Lung microvascular endothelial cell (primary cell): ENCODE data around the gene MTCH1. TPM values are rescaled to one million over a fixed set of nuclear protein-coding genes. Genes with fewer than 3 reads are reported as not detected.
A peak's percentile ranks its signal among the peaks of the same experiment; 100 is the strongest.

Experiments used
- DNase-seq, 2 donors: peaks; one replicate each; pipeline versions ENCODE4 v3.0.0 to v3.0.0-alpha.2; 2010; ENCODE audit warnings: low read depth in 2 of 2
- total RNA-seq: library from RNA; depleted of rRNA; stranded (reverse); fragments of >200 nt; gene quantifications from 2 replicates; pipeline ENCODE4 v1.2.1, GENCODE V29; 2014

Gene MTCH1, protein sequence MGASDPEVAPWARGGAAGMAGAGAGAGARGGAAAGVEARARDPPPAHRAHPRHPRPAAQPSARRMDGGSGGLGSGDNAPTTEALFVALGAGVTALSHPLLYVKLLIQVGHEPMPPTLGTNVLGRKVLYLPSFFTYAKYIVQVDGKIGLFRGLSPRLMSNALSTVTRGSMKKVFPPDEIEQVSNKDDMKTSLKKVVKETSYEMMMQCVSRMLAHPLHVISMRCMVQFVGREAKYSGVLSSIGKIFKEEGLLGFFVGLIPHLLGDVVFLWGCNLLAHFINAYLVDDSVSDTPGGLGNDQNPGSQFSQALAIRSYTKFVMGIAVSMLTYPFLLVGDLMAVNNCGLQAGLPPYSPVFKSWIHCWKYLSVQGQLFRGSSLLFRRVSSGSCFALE
- 183 and 192 TPM in 2 replicates for total RNA-seq

DNA sequence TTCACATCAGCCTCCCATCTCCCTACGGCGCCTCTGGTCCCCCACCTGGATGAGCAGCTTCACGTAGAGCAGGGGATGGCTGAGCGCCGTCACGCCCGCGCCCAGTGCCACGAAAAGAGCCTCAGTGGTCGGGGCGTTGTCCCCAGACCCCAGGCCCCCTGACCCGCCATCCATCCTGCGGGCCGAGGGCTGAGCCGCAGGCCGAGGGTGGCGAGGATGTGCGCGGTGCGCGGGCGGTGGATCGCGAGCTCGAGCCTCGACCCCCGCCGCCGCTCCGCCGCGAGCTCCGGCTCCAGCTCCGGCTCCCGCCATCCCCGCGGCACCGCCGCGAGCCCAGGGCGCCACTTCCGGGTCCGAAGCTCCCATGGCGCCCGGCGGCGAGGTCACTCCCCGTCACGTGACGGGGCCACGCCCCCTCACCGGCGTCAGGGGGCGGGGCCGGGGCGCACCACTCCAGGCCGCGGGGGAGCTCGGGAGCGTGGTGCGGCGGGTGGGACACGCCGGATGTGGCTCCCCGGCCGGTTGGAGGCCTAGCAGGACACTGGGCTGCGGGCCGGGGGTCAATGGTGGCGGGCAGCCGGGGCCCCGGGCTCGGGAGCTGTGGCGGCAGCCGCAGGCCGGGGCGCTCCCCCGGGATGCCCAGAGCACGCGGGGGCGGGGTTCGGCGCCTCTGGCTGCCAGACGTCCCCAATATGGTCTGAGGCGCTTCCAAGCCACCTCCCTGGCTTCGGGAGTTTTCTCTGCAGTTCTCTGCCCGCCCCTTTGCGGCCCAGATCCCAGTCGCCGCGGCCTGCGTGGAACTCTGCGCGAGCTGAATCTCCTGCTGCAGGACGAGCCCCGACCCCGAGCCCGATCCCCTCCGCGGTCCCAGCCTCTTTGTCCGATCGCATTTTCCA is at the start of gene MTCH1:
TSS of gene MTCH1 (minus strand) at position 389 of the 896 bp plus-strand sequence. CDS start at position 366, 23 bp downstream.
- DNase-seq = peak; percentile 90 to 94

DNA sequence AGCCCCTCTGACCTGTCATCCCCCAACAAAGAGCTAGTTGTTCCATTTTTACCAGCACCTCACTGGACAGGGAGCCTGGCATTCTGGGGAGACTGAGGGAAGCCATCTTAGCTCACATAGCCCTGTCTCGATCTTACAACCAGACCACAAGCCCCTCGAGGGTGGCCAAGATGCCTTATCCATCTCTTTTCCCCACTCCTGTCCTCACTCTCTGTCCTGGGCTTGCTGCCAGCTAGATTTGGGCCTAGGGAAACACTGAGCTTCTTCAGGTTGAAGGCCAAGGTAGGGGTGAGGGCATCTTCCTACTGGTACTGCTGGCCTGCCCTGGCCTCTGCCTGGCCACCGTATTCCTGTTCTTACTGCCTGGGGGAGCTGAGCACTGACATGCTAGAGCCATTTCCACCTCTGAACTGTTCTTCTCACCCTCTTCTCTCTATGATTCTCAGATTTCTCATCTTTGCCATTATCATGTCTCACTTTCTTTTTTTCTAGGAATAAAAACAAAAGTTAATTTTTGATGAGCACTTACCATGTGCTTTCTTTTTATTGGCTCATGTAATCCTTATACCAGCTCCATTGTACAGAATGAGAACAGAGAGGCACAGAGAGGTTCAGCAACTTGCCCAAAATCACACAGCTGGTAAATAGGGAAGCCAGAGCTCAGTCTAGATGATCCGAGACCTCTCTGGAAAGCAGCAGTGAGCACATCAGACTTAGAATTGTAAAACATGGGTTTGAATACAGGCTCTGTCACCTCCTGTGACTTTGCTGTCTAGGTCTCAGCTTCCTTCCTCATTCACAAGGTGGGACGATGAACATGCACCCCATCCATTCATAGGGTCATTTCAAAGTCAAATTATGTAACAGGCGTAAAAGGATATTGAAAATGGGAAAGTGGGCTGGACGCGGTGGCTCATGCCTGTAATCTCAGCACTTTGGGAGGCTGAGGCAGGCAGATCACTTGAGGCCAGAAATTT is 48.1 kb upstream of the MTCH1 start:
- DNase-seq = no peak

DNA sequence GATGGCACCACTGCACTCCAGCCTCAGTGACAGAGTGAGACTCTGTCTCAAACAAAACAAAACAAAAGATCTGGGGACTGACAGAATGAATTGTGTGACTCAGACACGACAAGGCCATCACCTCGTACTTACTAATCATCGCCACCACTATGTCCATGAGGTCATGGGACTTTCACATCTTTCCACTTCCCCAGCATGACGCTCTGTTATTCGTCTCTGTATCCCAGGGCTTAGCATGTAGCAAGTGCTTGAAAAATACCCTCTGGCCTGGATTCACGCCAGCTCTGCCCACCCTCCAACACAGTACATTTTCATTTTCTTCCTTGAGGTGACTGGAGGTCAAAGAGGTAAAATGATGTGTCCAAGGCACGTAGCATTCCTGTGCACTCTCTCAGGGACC is 47.3 kb upstream of the MTCH1 start:
- DNase-seq = peak; percentile 14 to 57

DNA sequence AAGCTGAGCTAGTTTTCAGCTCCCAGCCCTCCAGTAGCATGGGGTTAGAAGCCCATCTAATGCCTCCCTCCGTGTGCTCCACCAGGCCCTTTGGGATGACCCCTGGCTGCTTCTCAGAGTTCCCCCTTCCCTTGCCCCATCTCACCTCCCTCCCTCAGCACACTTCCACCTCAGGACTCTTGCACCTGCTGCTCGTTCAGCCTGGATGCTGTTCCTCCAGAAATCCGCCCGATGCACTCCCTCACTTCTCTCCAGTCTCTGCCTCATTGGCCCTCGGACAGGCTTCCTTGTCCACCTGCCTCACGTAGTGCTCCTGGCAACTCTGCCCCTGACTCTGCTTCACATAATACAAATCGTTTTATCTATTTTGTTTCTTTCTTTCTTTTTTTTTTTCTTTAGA is 46.2 kb upstream of the MTCH1 start:
- DNase-seq = no peak

DNA sequence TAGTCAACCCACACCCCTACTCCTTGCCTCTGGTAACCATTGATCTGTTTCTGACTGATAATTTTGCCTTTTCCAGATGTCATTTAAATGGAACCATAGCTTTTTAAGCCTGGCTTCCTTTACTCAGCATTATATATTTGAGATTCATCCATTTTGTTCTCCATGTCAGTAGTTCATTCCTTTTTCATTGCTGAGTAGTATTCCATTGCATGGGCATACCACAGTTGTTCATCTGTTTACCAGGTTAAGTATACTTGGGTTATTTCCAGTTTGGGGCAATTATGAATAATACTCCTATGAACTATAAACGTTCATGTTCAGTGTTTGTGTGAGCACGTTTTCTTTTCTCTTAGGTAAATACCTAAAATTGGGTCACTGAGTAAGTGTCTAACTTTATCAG is 44.6 kb upstream of the MTCH1 start:
- no peak for DNase-seq

DNA sequence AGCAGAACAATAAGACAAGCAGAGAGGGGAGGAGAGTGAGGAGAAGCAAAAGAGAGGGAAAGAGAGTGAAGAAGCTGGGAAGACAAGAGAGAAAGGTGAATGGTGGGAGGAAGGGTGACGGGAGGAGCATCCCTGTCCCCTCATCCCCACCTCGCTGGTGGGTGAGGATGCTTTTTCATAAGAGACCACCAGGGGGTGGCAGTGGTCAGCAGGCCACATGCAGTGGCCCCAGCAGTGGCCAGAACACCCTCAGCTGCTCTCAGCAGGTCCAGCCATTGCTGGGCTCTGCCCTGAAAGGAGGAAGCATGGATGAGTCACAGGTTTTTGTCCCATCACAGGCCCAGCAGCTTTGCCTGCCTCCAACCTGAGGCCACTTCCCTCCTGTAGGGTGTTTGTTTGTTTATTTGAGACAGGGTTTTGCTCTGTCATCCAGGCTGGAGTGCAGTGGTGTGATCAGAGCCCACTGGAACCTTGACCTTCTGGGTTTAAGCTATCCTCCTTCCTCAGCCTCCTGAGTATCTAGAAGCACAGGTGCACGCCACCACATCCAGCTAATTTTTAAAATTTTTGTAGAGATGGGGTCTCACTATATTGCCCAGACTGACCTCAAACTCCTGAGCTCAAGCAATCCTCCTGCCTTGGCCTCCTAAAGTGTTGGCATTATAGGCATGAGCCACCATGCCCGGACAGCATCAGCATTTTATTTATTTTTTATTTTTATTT is 43.4 kb upstream of the MTCH1 start:
- DNase-seq = peak; percentile 85 to 88

DNA sequence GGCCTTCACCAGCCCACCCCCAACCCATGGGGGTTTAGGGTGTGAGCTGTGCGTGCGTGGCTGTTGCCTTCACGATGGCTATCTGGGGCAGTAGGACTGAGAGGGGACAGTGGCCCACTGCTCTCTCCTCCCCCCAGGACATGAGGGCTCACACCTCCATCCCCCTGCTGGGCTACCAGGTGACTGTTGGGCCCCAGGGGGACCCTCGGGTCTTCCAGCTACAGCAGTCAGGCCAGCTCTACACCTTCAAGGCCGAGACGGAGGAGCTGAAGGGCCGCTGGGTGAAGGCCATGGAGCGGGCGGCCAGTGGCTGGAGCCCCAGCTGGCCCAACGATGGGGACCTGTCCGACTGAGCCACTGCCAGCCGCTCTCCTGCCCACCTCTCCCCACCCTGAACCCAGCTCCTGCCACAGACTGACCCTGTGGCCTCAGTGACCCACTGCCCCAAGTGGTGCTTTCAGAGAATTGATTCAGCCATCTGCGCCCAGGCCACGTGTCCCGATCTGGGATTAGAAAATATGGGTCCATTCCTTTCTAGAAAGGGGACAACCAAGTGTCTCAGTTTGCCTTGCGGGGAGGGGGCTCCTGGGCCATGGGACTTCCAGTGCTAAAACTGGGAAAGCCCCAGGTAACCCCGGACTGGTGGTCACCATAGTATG is 41.9 kb upstream of the MTCH1 start:
- no peak for DNase-seq

DNA sequence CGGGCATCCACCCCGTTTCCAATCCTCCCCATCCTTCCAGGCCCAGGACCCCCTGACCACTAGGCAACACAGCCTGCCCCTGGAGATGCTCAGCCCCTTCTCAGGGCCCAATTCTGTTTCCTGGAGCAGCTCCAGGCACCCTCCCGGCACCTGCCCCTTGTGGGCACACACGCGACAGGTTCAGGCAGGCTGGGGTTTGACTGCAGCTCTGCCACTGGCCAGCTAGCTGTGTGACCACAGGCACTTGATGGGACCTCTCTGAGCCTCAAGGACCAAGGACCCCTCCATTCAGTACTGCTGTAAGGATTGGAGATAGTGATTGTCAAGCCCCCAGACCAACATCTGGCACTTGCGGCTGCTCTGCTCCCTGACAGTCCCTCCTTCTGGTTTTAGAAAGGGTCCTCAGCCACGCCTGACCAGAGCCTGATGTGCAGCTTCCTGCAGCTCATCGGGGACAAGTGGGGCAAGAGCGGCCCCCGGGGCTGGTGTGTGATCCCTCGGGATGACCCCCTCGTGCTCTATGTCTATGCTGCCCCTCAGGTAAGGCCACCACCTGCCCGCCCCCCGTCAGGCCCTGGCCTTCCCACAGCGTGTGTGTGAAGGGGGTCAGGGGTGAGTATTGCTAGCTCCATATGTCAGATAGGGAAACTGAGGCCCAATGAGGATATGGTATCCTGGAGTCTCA is 41.2 kb upstream of the MTCH1 start:
- no peak for DNase-seq

DNA sequence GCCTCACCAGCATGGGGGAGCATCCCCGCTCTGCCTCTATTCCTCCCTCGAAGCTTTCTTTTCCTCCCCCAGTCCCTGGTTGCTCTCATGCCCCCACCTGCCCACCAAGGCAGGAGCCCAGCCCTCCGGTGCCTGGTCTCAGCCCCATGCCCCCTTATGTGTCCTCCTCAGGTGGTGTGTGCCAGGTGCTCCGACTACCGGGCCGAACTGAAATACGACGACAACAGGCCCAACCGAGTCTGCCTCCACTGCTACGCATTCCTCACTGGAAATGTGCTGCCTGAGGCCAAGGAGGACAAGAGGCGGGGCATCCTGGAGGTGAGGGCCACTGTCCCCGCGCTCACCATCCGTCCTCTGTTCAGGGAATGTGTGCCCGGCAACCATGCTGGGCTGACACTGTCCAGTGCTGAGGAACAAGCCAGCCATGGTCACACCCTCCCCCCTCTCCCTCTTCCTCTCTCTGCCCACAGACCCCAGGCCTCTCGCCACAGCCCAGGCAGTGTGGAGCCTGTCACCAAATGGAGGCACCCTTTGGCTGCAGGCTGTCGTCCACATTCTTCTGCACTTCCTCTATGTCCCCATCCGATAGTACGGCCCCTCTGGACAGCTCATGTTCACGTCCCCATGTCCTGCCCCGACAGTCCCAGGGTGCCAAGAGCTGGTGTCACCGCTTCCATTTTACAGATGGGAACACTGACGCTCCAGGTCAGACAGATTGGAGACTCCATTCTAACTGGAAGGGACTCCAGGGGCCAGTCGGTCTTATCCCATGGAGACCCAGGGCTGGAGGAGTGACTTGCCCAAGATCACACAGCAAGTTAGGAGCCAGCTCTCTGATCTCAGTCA is 39.8 kb upstream of the MTCH1 start:
- no peak for DNase-seq

DNA sequence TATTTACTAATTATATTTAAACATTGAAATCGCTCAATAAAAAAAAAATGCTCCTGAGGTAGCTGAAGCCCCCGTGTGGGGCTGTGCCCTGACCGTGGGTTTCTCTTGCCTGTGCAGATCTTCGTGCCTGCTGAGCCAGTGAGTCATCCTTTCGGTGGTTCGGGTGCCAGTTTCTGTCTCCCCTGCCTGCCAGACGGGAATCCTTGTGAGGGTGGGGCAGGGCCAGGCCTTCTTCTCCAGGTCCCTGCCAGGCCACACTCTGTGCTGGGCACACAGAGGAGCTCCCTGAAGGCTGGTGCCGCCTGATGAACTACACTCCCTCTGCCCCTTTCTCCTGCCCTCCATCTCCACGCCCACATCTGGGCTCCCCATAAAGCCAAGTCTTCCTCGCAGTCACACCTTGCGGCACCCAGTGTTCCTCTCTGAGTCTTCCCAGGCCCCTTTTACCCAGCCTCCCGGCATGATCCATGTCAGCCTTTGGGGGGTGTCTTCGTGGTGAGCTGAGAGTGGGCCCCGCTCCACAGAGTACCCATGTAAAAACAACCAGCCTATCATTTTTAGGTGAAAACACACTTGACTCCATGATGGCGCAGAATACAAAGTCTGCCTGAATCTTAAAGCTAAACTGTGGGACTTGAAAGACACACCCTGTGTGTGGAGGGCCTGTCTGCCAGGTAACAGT is 38.8 kb upstream of the MTCH1 start:
- DNase-seq = no peak

DNA sequence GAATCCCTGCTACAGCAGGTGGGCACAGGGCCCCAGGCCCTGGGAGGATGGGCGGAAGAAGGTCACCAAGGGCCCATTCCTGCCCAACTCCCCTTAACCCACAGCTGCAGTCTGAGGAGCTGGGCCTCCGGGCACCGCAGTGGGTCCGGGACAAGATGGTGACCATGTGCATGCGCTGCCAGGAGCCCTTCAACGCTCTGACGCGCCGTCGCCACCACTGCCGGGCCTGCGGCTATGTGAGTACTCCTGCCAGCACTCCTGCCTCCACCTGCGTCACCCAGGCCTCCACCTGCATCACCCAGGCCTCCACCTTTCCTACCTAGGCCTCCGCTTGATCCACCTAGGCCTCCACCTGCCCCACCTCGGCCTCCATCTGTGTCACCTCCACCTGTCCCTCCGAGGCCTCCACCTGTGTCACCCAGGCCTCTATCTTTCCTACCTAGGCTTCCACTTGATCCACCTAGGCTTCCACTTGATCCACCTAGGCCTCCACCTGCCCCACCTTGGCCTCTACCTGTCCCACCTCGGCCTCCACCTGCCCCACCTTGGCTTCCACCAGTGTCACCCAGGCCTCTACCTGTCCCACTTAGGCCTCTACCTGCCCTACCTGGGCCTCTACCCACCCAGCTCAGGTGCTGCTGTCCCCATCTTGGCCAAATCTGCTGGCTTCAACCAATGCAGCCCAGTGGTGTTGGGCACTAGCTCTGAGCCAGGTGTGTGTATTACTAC is 36.3 kb upstream of the MTCH1 start:
- DNase-seq = no peak

DNA sequence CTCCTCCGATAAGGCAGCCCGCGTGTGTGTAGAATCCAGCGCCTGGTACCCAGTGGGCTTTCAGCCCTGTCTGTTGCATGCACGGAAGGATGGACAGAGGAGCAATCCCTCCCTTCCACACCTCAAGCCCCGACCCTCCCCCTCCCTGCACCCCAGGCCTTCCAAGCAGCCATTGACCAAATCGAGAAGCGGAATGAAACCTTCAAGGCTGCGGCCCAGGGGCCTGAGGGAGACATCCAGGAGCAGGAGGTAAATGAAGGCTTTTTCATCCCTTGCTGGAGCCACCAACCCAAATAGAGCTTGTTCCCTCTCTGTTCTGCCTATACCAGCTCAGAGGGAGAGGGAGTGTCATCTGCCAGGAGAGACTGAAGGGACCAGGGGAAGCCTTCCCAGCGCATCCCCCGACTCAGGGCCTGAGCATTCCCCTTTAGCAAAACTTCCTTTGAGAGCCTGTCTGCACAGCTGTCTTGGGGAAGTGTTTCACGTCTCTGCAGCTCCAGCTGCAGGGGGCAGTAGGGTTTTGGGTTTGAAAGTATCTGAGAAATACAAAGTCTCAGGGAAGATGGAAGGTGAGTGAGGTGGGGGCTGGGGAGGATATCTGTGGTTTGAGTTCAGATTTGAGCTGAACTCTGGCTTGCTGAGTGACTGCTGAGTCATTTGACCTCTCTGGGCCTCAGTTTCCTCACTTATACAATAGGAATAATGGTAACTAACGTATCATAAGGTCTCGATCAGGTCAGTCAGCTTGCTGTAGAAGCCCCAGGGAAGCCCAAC is 35.5 kb upstream of the MTCH1 start:
- DNase-seq = peak; percentile 17 to 63

DNA sequence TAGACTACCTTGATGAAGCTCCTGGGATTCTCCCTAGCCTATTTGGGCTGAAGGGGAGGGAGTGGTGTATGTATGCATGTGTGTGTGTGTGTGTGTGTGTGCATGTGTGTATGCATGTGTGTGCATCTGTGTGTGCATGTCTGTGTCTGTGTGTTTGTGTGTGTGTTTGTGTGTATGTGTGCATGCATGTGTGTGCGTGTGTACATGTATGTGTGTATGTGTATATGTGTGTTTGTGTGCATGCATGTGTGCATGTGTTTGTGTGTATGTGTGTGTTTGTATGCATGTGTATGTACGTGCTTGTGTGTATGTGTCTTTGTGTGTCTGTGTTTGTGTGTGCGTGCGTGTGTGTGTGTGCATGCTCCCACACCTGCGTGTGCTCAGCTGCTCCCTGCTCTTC is 34.8 kb upstream of the MTCH1 start:
- no peak for DNase-seq

DNA sequence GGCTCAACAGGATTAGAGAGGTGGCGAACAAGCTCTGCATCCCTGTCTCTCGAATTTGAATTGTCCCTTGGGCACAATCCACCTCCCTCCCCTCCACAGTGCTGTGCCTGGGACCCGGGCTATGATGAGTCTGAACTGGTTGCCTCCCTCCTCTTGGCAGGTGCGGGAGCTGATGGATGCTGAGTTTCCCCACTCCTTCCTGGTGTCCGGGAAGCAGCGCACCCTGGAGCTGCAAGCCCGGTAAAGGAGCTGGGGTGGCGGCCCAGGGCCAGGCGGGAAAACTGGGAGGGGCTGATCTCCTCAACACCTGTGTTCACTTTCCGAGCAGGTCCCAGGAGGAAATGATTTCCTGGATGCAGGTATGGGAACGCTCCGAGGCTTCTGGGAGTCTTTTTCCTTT is 34.4 kb upstream of the MTCH1 start:
- DNase-seq = no peak

DNA sequence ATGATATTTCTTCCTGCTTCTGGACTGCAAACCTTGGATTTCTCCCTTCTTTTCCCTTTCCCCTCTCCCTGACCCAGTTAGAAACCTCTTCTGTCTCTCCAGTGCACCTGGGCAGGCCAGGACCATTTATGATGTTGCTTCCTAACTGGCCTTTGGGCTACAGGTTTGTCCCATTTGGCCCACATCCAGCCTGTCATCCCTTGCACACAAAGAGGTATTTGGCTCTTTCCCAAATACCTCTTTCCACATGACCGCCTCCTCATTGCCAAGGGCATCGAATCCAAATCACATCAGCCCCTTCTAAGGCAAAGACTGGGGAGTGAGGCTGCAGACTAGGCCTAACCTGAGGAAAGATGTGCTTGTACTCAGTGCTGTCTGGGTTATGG is 33.1 kb upstream of the MTCH1 start:
- DNase-seq = peak in 1 of 2 donors; percentile 40

DNA sequence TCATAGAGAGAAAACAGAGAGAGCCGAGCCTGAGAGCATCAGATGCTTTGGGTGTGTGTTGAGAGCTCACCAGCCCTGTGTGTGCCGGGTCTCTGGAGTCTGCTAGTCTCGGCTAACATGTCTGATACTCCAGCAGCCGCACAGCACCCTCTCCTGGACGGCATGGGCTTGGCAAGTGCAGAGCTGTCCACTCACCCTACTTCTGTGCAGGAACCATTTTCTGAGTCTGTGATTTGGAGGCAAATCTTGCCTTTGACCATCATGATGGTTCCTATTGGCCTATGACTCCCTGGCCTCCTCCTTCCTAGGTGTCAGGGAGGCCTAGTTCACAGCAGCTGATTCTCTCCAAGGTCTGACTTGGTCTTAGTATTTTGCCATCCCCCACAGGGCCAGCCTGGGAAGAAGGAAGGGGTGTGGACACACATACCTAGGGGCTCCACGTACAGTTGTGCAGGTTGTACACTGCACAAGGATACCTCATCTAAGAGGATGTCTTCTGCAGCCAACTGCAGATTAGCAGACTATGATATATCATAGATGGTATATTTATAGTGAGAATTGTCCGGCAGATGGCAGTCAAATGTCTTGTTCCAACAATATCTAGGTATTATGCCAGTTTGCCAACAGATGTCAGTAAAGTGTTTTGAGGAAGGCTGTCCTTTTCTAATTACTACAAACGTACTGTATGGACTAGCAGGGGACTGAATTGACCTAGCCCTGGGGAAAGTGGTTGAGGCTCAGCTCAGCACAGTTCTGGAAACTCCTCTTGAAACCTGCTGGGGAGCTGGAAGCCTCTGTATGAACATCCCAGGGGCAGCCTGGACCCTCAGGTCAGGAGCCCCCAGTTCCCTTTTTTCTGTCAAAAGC is 32.4 kb upstream of the MTCH1 start:
- peak; percentile 88 to 92 for DNase-seq
